KMS-11 (cell line): ENCODE results near the gene COQ3.

Source experiments
- H2AFZ ChIP-seq: fragments of 200-600 bp; sonication (generic); 2 replicates; pipeline ENCODE4 v1.6.1; 2016; ENCODE audit warnings: antibody characterized with exemption, mixed run types, low read depth
- H3K27ac ChIP-seq: fragments of 200-600 bp; sonication (generic); 2 replicates; pipeline ENCODE4 v1.6.1; 2016; ENCODE audit warnings: mild to moderate bottlenecking, mixed run types
- H3K27me3 ChIP-seq: fragments of 200-600 bp; sonication (generic); 2 replicates; pipeline ENCODE4 v1.6.1; 2017; ENCODE audit warnings: mild to moderate bottlenecking, low read depth, mixed run types, moderate library complexity; ENCODE audit not compliant: insufficient read depth
- H3K36me3 ChIP-seq: fragments of 200-600 bp; sonication (generic); 2 replicates; pipeline ENCODE4 v1.6.1; 2017; ENCODE audit warnings: mild to moderate bottlenecking, mixed run types; ENCODE audit not compliant: insufficient read depth
- H3K4me1 ChIP-seq: fragments of 200-600 bp; sonication (generic); 2 replicates; pipeline ENCODE4 v1.6.1; 2016; ENCODE audit warnings: mild to moderate bottlenecking, low read depth, mixed run types; ENCODE audit not compliant: poor library complexity, severe bottlenecking
- H3K4me2 ChIP-seq: fragments of 200-600 bp; sonication (generic); 2 replicates; pipeline ENCODE4 v1.7.0; 2016; ENCODE audit warnings: mild to moderate bottlenecking, mixed run types
- H3K4me3 ChIP-seq: fragments of 200-600 bp; sonication (generic); IDR thresholded peaks from 2 replicates; pipeline ENCODE4 v1.6.1; 2017; ENCODE audit warnings: low read depth, low read length, mixed read lengths; ENCODE audit not compliant: insufficient read depth
- H3K79me2 ChIP-seq: fragments of 200-600 bp; sonication (generic); 2 replicates; pipeline ENCODE4 v1.6.1; 2016; ENCODE audit warnings: low read depth, mixed run types; ENCODE audit not compliant: insufficient read depth
- H3K9ac ChIP-seq: fragments of 200-600 bp; sonication (generic); 2 replicates; pipeline ENCODE4 v1.6.1; 2016; ENCODE audit warnings: mild to moderate bottlenecking, mixed run types
- H4K20me1 ChIP-seq: fragments of 200-600 bp; sonication (generic); 2 replicates; pipeline ENCODE4 v1.6.1; 2016; ENCODE audit warnings: mild to moderate bottlenecking, mixed run types; ENCODE audit not compliant: insufficient read depth
- TF ChIP-seq, protein P1 (sequence below): fragments of 200-600 bp; sonication (generic); conservative IDR thresholded peaks from 2 replicates; pipeline ENCODE4 v1.6.1; 2017; ENCODE audit warnings: low read depth, mild to moderate bottlenecking, antibody characterized with exemption, low read length, moderate library complexity, mixed read lengths

The COQ3 gene

DNA sequence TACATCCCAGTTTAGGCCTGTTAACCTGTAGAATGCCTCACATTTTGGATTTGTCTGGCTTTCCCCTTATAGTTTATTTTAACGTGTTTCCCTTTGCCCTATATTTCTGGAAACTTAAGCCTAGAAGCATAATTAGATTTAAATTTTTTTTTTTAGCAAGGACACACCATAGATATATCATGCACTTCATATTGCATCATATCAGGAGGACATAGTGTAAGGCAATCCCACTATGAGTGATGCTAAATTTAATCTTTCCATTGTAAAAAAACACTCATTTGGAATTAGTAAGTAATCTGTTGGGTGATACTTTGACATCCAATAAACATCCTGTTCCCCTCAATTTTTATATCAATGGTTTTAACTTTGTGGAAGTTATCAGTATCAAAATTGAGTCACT is 34.2 kb downstream of the COQ3 start:
- no peak overlapping the region for H3K9ac ChIP-seq
- no peaks in the 10 kb centered on the region for H3K36me3 ChIP-seq
- no peaks in the 10 kb centered on the region for H4K20me1 ChIP-seq

DNA sequence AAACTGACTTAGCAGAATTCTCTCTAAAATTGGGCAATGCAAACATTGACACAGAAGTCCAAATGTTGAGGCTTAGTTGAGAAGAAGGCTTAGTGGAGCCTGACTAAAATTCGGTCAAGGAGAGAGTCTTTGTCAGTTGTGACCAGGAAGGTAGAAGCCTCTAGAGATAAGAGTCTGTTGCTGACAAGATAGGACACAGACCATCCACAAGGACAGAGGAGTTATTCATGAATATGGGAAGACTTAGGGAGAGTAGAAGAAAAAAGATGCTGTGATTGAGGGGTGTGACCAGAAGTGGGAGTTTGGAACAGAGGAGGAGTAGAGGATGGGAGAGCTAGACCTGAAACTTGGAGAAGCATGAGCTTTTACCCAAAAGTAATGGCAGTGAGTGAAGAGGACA is 37.4 kb downstream of the COQ3 start:
- no peak overlapping the region for H3K4me2 ChIP-seq
- no peaks in the 10 kb centered on the region for H3K27me3 ChIP-seq
- no peak overlapping the region for H3K4me3 ChIP-seq
- no peaks in the 10 kb centered on the region for H3K79me2 ChIP-seq
- H2AFZ ChIP-seq = no peak overlapping the region
- H3K27ac ChIP-seq = no peak overlapping the region
- H3K36me3 ChIP-seq = no peaks in the 10 kb centered on the region
- H3K9ac ChIP-seq = no peak overlapping the region
- no peaks in the 10 kb centered on the region for H3K4me1 ChIP-seq
- TF ChIP-seq, protein P1, sequence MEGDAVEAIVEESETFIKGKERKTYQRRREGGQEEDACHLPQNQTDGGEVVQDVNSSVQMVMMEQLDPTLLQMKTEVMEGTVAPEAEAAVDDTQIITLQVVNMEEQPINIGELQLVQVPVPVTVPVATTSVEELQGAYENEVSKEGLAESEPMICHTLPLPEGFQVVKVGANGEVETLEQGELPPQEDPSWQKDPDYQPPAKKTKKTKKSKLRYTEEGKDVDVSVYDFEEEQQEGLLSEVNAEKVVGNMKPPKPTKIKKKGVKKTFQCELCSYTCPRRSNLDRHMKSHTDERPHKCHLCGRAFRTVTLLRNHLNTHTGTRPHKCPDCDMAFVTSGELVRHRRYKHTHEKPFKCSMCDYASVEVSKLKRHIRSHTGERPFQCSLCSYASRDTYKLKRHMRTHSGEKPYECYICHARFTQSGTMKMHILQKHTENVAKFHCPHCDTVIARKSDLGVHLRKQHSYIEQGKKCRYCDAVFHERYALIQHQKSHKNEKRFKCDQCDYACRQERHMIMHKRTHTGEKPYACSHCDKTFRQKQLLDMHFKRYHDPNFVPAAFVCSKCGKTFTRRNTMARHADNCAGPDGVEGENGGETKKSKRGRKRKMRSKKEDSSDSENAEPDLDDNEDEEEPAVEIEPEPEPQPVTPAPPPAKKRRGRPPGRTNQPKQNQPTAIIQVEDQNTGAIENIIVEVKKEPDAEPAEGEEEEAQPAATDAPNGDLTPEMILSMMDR = no peak
- no peaks in the 10 kb centered on the region for H4K20me1 ChIP-seq

More for the DNA sequence above, 34.2 kb downstream of the COQ3 start:
- TF ChIP-seq, protein P1 = no peak
- H3K4me2 ChIP-seq = no peak overlapping the region
- no peak overlapping the region for H3K27ac ChIP-seq
- H2AFZ ChIP-seq = no peak overlapping the region
- H3K4me3 ChIP-seq = no peak overlapping the region
- H3K27me3 ChIP-seq = no peaks in the 10 kb centered on the region
- no peaks in the 10 kb centered on the region for H3K79me2 ChIP-seq
- H3K4me1 ChIP-seq = no peaks in the 10 kb centered on the region

DNA sequence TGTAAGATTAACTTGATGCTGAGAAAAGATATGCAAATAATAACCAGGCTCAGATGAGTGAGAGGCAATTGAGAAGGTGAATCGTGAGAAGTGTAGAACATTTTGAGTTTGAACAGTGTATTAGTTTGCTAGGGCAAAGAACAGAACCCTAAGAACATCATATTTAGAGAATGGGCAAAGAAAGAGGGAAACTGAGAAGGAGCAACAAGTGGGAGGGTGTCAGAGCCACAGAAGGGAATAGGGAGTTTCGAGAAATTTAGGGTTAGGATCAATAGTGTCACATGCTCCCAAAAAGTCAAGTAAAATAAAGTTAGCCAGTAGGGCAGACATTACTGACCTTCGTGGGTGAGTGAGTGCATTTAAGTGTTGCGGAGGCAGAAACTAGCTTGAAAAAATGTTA is 39.0 kb downstream of the COQ3 start:
- Histone ChIP-seq H2AFZ (no peak overlapping the region), H3K36me3 (no peaks in the 10 kb centered on the region), H3K4me1 (no peaks in the 10 kb centered on the region), H3K79me2 (no peaks in the 10 kb centered on the region), H3K9ac (no peak overlapping the region), H3K27me3 (no peaks in the 10 kb centered on the region), H4K20me1 (no peaks in the 10 kb centered on the region), H3K4me3 (no peak overlapping the region), H3K4me2 (no peak overlapping the region), H3K27ac (no peak overlapping the region)
- TF ChIP-seq, protein P1 = no peak

DNA sequence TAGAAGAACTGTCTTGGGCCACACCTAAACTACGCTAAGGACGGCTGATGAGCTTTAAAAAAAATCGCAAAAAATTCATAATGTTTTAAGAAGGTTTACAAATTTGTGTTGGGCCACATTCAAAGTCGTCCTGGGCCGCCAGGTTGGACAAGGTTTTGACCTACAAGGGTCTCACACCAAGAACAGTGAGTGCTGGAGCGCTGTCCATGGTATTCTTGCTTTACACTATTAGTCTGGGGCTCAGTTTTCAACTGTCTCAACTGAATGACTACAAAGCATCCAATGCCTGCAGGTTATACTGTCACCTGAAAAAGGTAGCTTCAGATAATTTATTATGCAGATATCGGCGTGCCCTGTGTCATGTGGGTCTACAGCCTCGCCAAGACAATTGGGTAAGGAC is 40.9 kb downstream of the COQ3 start:
- Histone ChIP-seq H3K4me1 (no peaks in the 10 kb centered on the region), H3K27ac (no peak overlapping the region), H4K20me1 (no peaks in the 10 kb centered on the region), H3K79me2 (no peaks in the 10 kb centered on the region), H3K9ac (no peak overlapping the region), H3K4me2 (no peak overlapping the region), H2AFZ (no peak overlapping the region), H3K4me3 (no peak overlapping the region), H3K27me3 (no peaks in the 10 kb centered on the region), H3K36me3 (no peaks in the 10 kb centered on the region)
- TF ChIP-seq, protein P1 = no peak
